ENCODE measurements around the gene ZNF750.

ZNF750 gene

GRCh38 chr17:82859431-82860403 lies 19.9 kb upstream of the ZNF750 start (continued):
- TF ChIP-seq CTCF (tag by site-specific recombination; IDR thresholded peaks at IDR 0.05): no peak

GRCh38 chr17:82858376-82859126 lies 18.7 kb upstream of the ZNF750 start:
- TF ChIP-seq, protein P1, sequence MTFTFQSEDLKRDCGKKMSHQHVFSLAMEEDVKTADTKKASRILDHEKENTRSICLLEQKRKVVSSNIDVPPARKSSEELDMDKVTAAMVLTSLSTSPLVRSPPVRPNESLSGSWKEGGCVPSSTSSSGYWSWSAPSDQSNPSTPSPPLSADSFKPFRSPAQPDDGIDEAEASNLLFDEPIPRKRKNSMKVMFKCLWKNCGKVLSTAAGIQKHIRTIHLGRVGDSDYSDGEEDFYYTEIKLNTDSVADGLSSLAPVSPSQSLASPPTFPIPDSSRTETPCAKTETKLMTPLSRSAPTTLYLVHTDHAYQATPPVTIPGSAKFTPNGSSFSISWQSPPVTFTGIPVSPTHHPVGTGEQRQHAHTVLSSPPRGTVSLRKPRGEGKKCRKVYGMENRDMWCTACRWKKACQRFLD (tag by site-specific recombination; IDR thresholded peaks at IDR 0.05): no peak
- no peak for TF ChIP-seq ZNF776 (tag by site-specific recombination; IDR thresholded peaks at IDR 0.05; ENCODE audit: borderline replicate concordance)
- no peak for TF ChIP-seq ZNF10 (tag by site-specific recombination; IDR thresholded peaks at IDR 0.05)
- Histone ChIP-seq H3K4me1 (ENCODE audit: control insufficient read depth, insufficient read depth, low read length) (peaks cover under 1% of the 10 kb centered on the region; the same call in 1 of the 2 replicates), H3K4me3 (ENCODE audit: low read depth, low read length) (no peak overlapping the region), H3K9me3 (ENCODE audit: control insufficient read depth, insufficient read depth, low read depth, low read length) (no peaks in the 10 kb centered on the region), H3K36me3 (ENCODE audit: control insufficient read depth in 2 of 2, insufficient read depth in 1 of 2, low read length in 2 of 2) (peaks cover 0 to 11% of the 10 kb centered on the region in 2 experiments; a peak in 2 of 3 replicates), H3K27ac (ENCODE audit: extremely low read depth, low read depth, low read length) (no peak overlapping the region)
- ChIA-PET POLR2A (no interaction called here), CTCF (interaction anchor here (0.8 kb wide), 1 partner anchor 166 kb away, joined by 3 read pairs; no protein-coding TSS in a partner anchor)

- peaks cover 0 to 11% of the 10 kb centered on the region in 2 experiments; a peak in 2 of 3 replicates for H3K36me3 ChIP-seq (ENCODE audit: control insufficient read depth in 2 of 2, insufficient read depth in 1 of 2, low read length in 2 of 2)
- H3K4me1 ChIP-seq (ENCODE audit: control insufficient read depth, insufficient read depth, low read length): no peaks in the 10 kb centered on the region
- H3K9me3 ChIP-seq (ENCODE audit: control insufficient read depth, insufficient read depth, low read depth, low read length): no peaks in the 10 kb centered on the region
- H3K4me3 ChIP-seq (ENCODE audit: low read depth, low read length): no peak overlapping the region
- CTCF ChIA-PET: no interaction called here
- POLR2A ChIA-PET: no interaction called here
- no peak overlapping the region for H3K27ac ChIP-seq (ENCODE audit: extremely low read depth, low read depth, low read length)
- TF ChIP-seq ZNF596 (tag by site-specific recombination; IDR thresholded peaks at IDR 0.05): no peak
- TF ChIP-seq ZNF510 (tag by site-specific recombination; IDR thresholded peaks at IDR 0.05; ENCODE audit: insufficient replicate concordance): no peak
Measured at GRCh38 chr17:82856361-82856760, 16.5 kb upstream of the ZNF750 start.

GRCh38 chr17:82854226-82854625 lies 14.4 kb upstream of the ZNF750 start:
- peaks cover 0 to 14% of the 10 kb centered on the region in 2 experiments; a peak in 2 of 3 replicates for H3K36me3 ChIP-seq (ENCODE audit: control insufficient read depth in 2 of 2, insufficient read depth in 1 of 2, low read length in 2 of 2)
- H3K27ac ChIP-seq (ENCODE audit: extremely low read depth, low read depth, low read length): no peak overlapping the region
- POLR2A ChIA-PET: no interaction called here
- H3K4me1 ChIP-seq (ENCODE audit: control insufficient read depth, insufficient read depth, low read length): no peaks in the 10 kb centered on the region
- no peaks in the 10 kb centered on the region for H3K9me3 ChIP-seq (ENCODE audit: control insufficient read depth, insufficient read depth, low read depth, low read length)
- CTCF ChIA-PET: interaction anchor here (0.7 kb wide), 1 partner anchor 10 kb away, joined by 3 read pairs; no protein-coding TSS in a partner anchor
- H3K4me3 ChIP-seq (ENCODE audit: low read depth, low read length): no peak overlapping the region
- TF ChIP-seq ZNF558 (tag by site-specific recombination; IDR thresholded peaks at IDR 0.05) (no peak), TSHZ1 (tag by site-specific recombination; IDR thresholded peaks at IDR 0.05; ENCODE audit: borderline replicate concordance) (no peak), ZNF16 (tag by site-specific recombination; IDR thresholded peaks at IDR 0.05; ENCODE audit: low read depth) (no peak), ZNF747 (tag by site-specific recombination; IDR thresholded peaks at IDR 0.05) (no peak), ZNF596 (tag by site-specific recombination; IDR thresholded peaks at IDR 0.05) (no peak), ZNF324 (tag by site-specific recombination; IDR thresholded peaks at IDR 0.05) (no peak), OSR2 (tag by site-specific recombination; IDR thresholded peaks at IDR 0.05) (no peak), KLF9 (tag by site-specific recombination; IDR thresholded peaks at IDR 0.05; ENCODE audit: low read depth) (no peak), ZNF580 (tag by site-specific recombination; IDR thresholded peaks at IDR 0.05) (no peak)
- TF ChIP-seq, protein P2, sequence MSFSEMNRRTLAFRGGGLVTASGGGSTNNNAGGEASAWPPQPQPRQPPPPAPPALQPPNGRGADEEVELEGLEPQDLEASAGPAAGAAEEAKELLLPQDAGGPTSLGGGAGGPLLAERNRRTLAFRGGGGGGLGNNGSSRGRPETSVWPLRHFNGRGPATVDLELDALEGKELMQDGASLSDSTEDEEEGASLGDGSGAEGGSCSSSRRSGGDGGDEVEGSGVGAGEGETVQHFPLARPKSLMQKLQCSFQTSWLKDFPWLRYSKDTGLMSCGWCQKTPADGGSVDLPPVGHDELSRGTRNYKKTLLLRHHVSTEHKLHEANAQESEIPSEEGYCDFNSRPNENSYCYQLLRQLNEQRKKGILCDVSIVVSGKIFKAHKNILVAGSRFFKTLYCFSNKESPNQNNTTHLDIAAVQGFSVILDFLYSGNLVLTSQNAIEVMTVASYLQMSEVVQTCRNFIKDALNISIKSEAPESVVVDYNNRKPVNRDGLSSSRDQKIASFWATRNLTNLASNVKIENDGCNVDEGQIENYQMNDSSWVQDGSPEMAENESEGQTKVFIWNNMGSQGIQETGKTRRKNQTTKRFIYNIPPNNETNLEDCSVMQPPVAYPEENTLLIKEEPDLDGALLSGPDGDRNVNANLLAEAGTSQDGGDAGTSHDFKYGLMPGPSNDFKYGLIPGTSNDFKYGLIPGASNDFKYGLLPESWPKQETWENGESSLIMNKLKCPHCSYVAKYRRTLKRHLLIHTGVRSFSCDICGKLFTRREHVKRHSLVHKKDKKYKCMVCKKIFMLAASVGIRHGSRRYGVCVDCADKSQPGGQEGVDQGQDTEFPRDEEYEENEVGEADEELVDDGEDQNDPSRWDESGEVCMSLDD (tag by site-specific recombination; IDR thresholded peaks at IDR 0.05): no peak

All from HEK293 (cell line).